Activated CD8-positive, alpha-beta memory T cell treated with anti-CD3 and anti-CD28 coated beads, Interleukin-2, amount 50 U/mL, for 1 hour (primary cell): ENCODE results near the gene ATP8A1.
A peak's percentile ranks its signal among the peaks of the same experiment; 100 is the strongest.

Experiments
- DNase-seq: peaks from one replicate; pipeline ENCODE4 v3.0.0-alpha.2; 2020; ENCODE audit errors: extremely low read depth

Gene ATP8A1

GRCh38 chr4:42649870-42650269 lies 7.0 kb downstream of the ATP8A1 start:
- no peak for DNase-seq

- no peak for DNase-seq
Measured at GRCh38 chr4:42646999-42647541, 9.8 kb downstream of the ATP8A1 start.

DNA sequence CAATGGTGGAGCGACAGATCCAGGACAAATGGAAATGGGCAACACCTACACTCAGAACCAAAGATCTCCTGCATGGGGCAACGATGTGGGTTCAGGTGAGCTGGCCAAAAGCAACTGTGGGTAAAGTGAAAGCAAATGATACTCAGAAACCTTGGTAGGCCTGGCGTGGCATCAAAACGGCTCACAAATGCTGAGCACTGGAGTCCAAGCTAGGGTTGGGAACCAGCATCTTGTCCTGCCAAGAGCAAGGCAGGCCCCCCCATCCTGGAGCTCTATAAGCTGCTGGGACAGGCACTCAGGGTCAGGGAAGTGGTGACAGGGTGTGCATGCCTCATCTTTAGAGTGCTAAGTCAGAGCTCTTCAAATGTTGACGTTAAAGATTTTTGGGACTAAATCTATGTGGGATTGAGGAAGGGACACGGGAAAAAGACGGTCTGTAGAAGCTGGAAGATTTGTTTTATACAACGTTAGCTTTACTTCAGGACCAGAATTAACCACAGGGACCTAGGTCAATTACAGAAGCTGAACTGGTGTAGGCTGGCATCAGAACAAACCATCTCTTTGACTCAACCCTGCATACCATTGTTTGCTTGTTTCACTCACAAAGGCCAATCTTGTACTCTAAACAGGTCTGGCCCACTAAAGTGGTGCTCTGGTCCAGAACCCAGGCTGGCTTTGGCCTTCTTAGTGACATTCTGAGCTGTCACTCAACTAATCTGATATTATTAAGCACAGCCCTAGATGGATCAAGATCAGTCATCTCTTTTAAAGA lies 10.7 kb downstream of the ATP8A1 start:
- no peak for DNase-seq

GRCh38 chr4:42644897-42645296 lies 12.0 kb downstream of the ATP8A1 start:
- no peak for DNase-seq

GRCh38 chr4:42643685-42644084 lies 13.2 kb downstream of the ATP8A1 start:
- DNase-seq = no peak

DNA sequence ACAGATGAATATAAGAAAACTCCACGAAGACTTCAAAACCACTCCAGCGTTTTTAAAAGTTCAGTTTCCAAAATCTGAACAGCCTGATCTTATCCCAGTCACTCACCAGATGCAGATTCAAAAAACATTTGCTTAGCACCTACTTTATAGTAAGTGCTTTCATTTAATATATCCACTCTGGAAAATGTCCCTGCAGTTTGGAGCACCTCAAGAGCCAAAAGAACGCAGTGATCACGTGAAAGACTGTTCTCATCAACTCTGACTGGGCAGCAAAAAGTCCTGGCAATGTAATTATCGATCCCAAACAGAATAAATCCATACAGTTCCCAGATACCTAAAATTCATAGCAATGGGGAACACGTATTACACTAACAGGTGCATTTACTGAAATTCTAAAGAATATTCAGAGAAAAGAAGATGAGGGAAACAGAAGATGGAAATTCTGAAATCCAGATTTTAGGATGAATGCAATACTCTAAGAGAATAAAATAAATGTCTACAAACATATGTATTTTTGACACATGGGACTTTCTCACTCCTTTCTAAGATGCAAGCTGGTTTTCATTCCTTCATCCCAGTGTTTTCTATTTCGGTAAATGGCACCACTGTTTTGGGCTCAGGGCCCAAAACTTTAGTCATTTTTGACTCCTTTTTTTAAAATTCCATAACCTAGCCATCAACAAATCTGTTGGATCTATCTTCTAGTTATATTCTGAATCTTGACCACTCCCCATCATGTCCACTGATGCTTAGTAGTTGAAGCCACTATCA lies 13.9 kb downstream of the ATP8A1 start:
- DNase-seq = no peak

DNA sequence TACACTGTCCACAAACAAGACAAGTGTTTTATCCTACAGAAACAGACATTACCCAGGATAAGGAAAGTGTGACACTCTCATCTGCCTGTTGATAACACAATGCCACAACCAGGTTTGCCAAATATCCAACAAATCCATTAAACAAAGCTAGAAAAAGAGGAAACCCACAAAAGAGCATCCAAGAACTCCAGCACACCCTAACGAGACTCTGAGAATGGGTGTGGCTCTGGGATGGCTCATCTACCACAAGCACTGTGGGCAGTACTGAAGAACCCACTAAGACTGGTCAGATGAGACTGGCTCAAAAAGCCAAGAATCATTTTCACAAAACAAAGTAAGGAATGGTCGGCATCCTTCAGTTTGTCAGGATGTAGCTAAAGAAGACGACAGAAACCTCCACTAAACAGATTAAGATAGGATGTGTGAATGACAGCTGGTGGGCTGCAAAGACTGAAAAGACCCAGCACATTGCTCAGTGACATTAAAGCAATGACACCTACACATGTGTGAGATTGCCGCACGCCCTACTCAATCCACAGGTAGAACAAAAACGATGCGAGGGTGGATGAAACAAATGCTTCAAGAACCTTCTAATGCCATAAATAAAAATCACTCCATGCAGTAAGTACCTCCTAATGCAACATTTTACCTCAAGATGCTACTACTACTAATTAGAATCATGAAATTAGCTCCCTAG lies 14.7 kb downstream of the ATP8A1 start:
- no peak for DNase-seq

DNA sequence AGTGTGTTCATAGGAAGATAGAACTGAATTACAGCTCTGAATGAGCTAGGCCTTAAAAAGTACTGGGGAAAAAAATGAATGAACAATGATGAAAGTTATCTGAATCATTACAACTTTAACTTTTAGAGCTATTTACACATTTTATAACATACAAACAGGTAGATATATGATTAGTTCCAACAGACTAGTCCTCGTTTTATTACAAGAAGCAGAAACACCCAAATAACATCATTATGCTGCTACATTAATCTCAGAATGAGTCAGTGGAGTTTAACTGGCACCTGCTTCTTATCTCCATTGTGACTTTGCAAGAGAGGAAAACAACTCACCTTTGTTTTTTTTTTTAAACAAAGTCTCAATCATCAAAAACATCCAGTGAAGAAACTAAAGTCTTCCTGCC lies 15.2 kb downstream of the ATP8A1 start:
- no peak for DNase-seq

GRCh38 chr4:42641161-42641560 lies 15.7 kb downstream of the ATP8A1 start:
- no peak for DNase-seq

DNA sequence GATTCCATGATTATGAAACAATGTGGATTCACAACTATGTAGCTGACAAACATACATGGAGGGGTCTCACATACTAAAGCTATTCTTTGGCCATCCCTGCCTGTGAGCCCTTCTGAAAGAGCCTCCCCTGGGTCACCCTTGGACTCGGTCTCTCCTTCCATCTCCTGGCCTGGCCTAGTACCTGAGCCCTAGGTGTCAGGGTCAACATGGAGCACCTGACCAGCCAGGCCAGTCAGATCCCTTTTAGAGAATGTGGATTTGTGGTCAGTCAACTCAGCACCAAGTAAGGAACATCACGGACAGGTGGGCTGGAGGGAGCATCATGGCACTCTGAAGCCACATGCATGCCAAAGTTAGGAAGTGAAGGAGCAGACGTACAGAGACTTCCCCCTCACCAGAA lies 16.3 kb downstream of the ATP8A1 start:
- DNase-seq = no peak

GRCh38 chr4:42638993-42639392 lies 17.9 kb downstream of the ATP8A1 start:
- DNase-seq = no peak

- no peak for DNase-seq
Measured at GRCh38 chr4:42638321-42638720, 18.6 kb downstream of the ATP8A1 start.

- DNase-seq = no peak
Measured at GRCh38 chr4:42637867-42638266, 19.0 kb downstream of the ATP8A1 start.

DNA sequence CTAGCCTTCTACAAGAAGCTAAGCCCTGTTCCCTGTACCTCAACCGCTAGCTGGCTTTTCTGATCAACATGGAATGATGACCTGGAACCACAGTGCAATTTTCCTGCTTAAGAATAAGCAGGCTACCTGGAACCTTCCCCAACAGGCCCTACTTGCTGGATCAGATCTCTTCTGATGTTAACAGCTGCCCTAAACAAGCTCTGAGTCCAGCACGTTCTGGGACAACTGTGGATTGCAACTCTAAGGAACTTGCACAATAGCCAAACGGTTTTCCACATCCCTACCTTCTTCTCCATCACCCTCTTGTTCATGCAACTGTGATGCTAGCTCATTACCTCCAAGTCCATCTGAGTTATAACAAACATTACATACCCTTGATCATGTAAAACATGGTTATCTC lies 19.8 kb downstream of the ATP8A1 start:
- no peak for DNase-seq

- DNase-seq = no peak
Measured at GRCh38 chr4:42636645-42636949, 20.3 kb downstream of the ATP8A1 start.

DNA sequence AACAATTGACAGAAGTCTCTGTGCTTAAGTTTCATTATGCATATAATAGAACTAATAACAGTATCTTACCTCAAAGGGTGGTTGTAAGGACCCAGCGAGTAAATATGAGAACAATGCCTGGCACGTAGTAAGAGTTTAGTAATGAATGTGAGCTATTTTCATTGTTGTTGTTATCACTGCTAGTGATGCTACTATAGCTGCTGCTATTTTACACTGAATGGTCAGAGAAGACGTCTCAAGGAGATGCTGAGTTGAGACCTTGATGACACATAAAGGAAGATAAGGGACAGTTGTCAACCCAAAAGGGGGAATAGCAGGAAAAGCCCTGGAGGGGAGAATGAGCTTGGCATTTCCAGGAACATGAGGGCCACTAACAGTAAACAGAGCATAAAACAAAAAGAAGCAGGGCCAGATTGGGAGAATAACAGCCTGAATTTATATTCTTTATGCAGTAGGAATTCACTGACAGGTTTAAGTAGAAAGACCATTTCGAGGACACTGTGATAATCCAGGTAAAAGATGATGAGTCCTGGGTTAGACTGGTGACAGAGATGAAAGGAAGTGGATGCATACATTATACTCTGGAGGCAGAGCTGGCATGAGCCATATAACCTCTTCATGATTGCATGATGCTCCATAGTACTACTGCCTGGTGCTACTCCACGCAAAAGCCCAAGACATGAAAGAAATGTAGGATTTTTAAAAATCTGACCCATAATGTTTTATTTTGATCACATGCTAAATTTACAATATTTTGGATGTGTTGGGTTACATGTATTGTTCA lies 23.1 kb downstream of the ATP8A1 start:
- no peak for DNase-seq

DNA sequence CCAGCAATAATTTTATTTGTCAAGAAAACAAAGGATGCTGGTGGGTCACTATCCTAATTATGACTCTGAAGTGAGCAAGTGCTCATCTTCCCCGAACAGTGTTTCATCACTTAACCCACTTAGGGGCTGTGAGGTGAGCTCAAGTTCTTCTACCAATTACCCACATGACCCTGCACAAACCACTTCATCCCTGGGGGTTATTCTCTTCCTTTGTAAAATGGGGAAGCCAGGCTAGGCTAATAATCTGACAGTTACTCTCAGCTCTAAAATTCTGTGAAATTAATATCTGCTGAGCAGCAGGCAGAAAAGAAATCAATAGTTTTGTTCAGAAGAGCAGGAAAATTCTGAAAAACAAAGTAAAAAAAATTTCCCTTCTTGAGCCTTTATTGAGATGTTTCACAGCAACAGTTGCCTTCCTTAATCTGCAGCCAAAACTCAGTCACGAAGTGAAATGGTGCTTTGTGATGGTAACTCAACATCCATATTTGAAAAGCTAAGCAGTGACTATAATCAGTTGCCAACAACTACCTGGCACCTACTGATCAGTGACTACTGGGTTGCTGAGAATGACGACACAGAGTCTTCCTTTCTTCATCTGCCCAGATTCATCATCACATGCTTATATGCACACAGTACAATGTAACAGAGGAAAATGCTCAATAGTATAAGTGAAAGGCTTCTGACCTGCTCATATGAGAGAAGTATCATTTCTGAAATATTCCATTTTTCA lies 24.1 kb downstream of the ATP8A1 start:
- no peak for DNase-seq

GRCh38 chr4:42630908-42631307 lies 26.0 kb downstream of the ATP8A1 start:
- no peak for DNase-seq

- DNase-seq = no peak
Measured at GRCh38 chr4:42628740-42629139, 28.2 kb downstream of the ATP8A1 start.

DNA sequence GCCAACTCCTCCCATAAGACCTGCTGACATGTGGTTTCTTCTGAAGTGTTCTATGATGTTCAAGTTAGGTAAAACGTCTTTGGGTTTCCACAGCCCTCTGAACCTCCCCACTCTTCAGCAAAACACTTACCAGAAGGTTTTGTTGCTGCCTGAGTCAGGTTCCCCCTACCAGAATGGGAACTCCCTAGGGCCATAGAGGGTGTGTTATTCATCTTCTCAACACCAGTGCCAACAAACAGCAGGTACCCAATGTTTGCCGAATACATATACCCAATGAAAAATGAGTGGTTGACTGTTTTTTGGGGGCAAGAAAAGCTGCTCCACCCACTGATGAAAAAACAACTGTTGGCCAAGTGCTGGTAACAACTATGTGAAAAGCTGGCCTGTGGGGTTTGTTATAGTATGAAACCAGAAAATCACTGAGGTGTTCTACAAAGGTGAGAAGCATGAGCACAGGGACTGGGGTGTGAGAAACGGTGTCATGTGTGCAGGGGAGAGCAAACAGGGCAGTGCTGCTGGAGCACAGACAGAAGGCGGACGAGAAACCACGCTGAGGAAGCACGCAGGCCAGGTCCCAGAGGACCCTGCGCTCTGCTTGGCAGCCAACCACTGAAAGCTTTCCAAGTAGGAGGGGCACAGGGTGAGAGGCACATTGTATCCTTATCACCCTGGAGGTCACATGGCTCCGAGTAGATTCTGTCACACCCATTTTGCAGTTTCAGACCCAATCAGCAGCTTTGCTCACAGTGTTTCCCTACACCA lies 28.8 kb downstream of the ATP8A1 start:
- peak; percentile 57 for DNase-seq
